COR-L47 (cell line): ENCODE measurements around the gene POLK.
"Not testable (repeated sequence)": the region's sequence is repeated elsewhere in the genome, so short reads cannot be mapped to it uniquely, and the experiment has no call there.

ENCODE experiments used
- DNase-seq: peaks from one replicate; lab custom pipeline; 2025; lab: John Stamatoyannopoulos, UW

The POLK gene

GRCh38 chr5:75610859-75611310, 99.2 kb downstream of the POLK start:
- not testable (repeated sequence) for DNase-seq

- no peak for DNase-seq
These were observed 99.9 kb downstream of the POLK start, which contains the start of gene ANKDD1B for GRCh38 chr5:75611311-75612225. TSS of gene ANKDD1B (plus strand) at chr5:75611453. CDS start at chr5:75611635, 182 bp downstream.

GRCh38 chr5:75612226-75612569, 100.5 kb downstream of the POLK start:
- DNase-seq = no peak

GRCh38 chr5:75612901-75613300, 101.2 kb downstream of the POLK start:
- DNase-seq = no peak

- no peak for DNase-seq
These were observed 102.5 kb downstream of the POLK start for GRCh38 chr5:75614176-75614575.

- no peak for DNase-seq
These were observed 104.7 kb downstream of the POLK start for GRCh38 chr5:75616371-75616881.

GRCh38 chr5:75616971-75617621, 105.4 kb downstream of the POLK start:
- DNase-seq = no peak

GRCh38 chr5:75617736-75618352, 106.2 kb downstream of the POLK start:
- no peak for DNase-seq

GRCh38 chr5:75620184-75620959, 108.7 kb downstream of the POLK start:
- DNase-seq = no peak

GRCh38 chr5:75622564-75622963, 110.9 kb downstream of the POLK start:
- DNase-seq = no peak

- DNase-seq = no peak
These were observed 112.2 kb downstream of the POLK start for GRCh38 chr5:75623846-75624245.

- DNase-seq = no peak
These were observed 115.3 kb downstream of the POLK start for GRCh38 chr5:75626959-75627358.

GRCh38 chr5:75627801-75628200, 116.1 kb downstream of the POLK start:
- DNase-seq = no peak

GRCh38 chr5:75630875-75631274, 119.2 kb downstream of the POLK start:
- DNase-seq = no peak

- no peak for DNase-seq
These were observed 120.6 kb downstream of the POLK start for GRCh38 chr5:75632321-75632720.

- DNase-seq = no peak
These were observed 126.3 kb downstream of the POLK start for GRCh38 chr5:75637949-75638348.

GRCh38 chr5:75639535-75640311, 128.0 kb downstream of the POLK start:
- no peak for DNase-seq

- DNase-seq = no peak
These were observed 128.7 kb downstream of the POLK start for GRCh38 chr5:75640395-75640794.

- DNase-seq = no peak
These were observed 129.1 kb downstream of the POLK start for GRCh38 chr5:75640826-75641225.

GRCh38 chr5:75648712-75649111, 137.0 kb downstream of the POLK start:
- no peak for DNase-seq
